Neuronal stem cell (in vitro differentiated cells): ENCODE results near the gene RTN4RL1.

Experiments used
- DNase-seq: peaks from one replicate; pipeline ENCODE4 v3.0.0-alpha.2; 2013; ENCODE audit warnings: low spot score
- H2AFZ ChIP-seq: one replicate; pipeline ENCODE4 v1.6.1; 2013; ENCODE audit warnings: mild to moderate bottlenecking, low read length, inconsistent platforms
- H2AK5ac ChIP-seq: 2 replicates; pipeline ENCODE4 v1.6.1; 2013; ENCODE audit warnings: low read depth, mild to moderate bottlenecking, inconsistent platforms, low read length, moderate library complexity, mixed read lengths
- H2BK120ac ChIP-seq: 2 replicates; pipeline ENCODE4 v1.6.1; 2013; ENCODE audit warnings: low read depth, mild to moderate bottlenecking, inconsistent platforms, low read length, moderate library complexity, mixed read lengths
- H2BK12ac ChIP-seq: one replicate; pipeline ENCODE4 v1.6.1; 2013; ENCODE audit warnings: low read length, inconsistent platforms
- H2BK15ac ChIP-seq: 2 replicates; pipeline ENCODE4 v1.6.1; 2013; ENCODE audit warnings: mild to moderate bottlenecking, low read length, inconsistent platforms, mixed read lengths
- H2BK5ac ChIP-seq: one replicate; pipeline ENCODE4 v1.6.1; 2013; ENCODE audit warnings: inconsistent platforms, mild to moderate bottlenecking, low read length, moderate library complexity
- H3K14ac ChIP-seq: one replicate; pipeline ENCODE4 v1.6.1; 2013; ENCODE audit warnings: low read length, inconsistent platforms
- H3K18ac ChIP-seq: 2 replicates; pipeline ENCODE4 v1.6.1; 2013; ENCODE audit warnings: low read length, inconsistent platforms
- H3K23ac ChIP-seq: 2 replicates; pipeline ENCODE4 v1.6.1; 2013; ENCODE audit warnings: low read depth, mild to moderate bottlenecking, mixed read lengths, low read length, inconsistent platforms; ENCODE audit not compliant: poor library complexity
- H3K27ac ChIP-seq: replicated peaks from 3 replicates; pipeline ENCODE4 v1.5.1; 2013; ENCODE audit warnings: low read length, inconsistent platforms
- H3K27me3 ChIP-seq, 3 experiments: 2 replicates each; pipeline ENCODE4 v1.6.1; 2013; ENCODE audit warnings: low read length in 3 of 3, mild to moderate bottlenecking in 2 of 3, inconsistent platforms in 1 of 3, low read depth in 1 of 3, mixed read lengths in 1 of 3, moderate library complexity in 1 of 3; ENCODE audit not compliant: control insufficient read depth in 3 of 3, insufficient read depth in 3 of 3
- H3K36me3 ChIP-seq, 2 donors: replicated peaks in 1 of 2; 2 replicates each; pipeline ENCODE4 v1.6.1; 2013; ENCODE audit warnings: low read length in 2 of 2; ENCODE audit not compliant: control insufficient read depth in 2 of 2, insufficient read depth in 2 of 2
- H3K4ac ChIP-seq: 2 replicates; pipeline ENCODE4 v1.6.1; 2013; ENCODE audit warnings: inconsistent platforms, mild to moderate bottlenecking, low read length, moderate library complexity
- H3K4me1 ChIP-seq, 2 donors: 1 replicate in 1 of 2; 2 replicates in 1 of 2; pipeline ENCODE4 v1.6.1; 2013; ENCODE audit warnings: low read length in 2 of 2, low read depth in 1 of 2; ENCODE audit not compliant: control insufficient read depth in 2 of 2, insufficient read depth in 1 of 2
- H3K4me2 ChIP-seq: one replicate; pipeline ENCODE4 v1.6.1; 2013; ENCODE audit warnings: mild to moderate bottlenecking, low read length, inconsistent platforms; ENCODE audit not compliant: insufficient read depth, poor library complexity, severe bottlenecking
- H3K4me3 ChIP-seq, 2 donors: 2 replicates each; pipeline ENCODE4 v1.5.1; 2013; ENCODE audit warnings: low read length in 2 of 2, mild to moderate bottlenecking in 2 of 2, inconsistent platforms in 1 of 2, moderate library complexity in 1 of 2
- H3K79me1 ChIP-seq: one replicate; pipeline ENCODE4 v1.6.1; 2013; ENCODE audit warnings: low read depth, mild to moderate bottlenecking, inconsistent platforms, low read length, moderate library complexity
- H3K9ac ChIP-seq: one replicate; pipeline ENCODE4 v1.6.1; 2013; ENCODE audit warnings: mild to moderate bottlenecking, low read depth, low read length, inconsistent platforms; ENCODE audit not compliant: poor library complexity
- H3K9me3 ChIP-seq, 2 donors: replicated peaks in 1 of 2; 2 replicates each; pipeline versions ENCODE3 to v1.6.1; 2013; ENCODE audit warnings: low read length in 2 of 2, mild to moderate bottlenecking in 2 of 2, inconsistent platforms in 1 of 2, low read depth in 1 of 2, mixed read lengths in 1 of 2, moderate library complexity in 1 of 2; ENCODE audit not compliant: control insufficient read depth in 2 of 2, insufficient read depth in 1 of 2
- H4K8ac ChIP-seq: one replicate; pipeline ENCODE4 v1.6.1; 2013; ENCODE audit warnings: low read depth, mild to moderate bottlenecking, inconsistent platforms, low read length, moderate library complexity
- H4K91ac ChIP-seq: one replicate; pipeline ENCODE4 v1.6.1; 2013; ENCODE audit warnings: low read length, low read depth, mild to moderate bottlenecking, inconsistent platforms; ENCODE audit not compliant: poor library complexity
- WGBS, 2 donors: extraction: QIAGEN DNeasy Blood & Tissue Kit; methylation state at CpG; one replicate each; pipeline ENCODE4 v1.1.7; 2013; ENCODE audit warnings: missing lambda C conversion rate in 2 of 2, mixed read lengths in 1 of 2; ENCODE audit not compliant: insufficient read length in 2 of 2, insufficient replicate concordance in 1 of 2; ENCODE audit errors: extremely low coverage in 2 of 2; 5-methylcytosine and 5-hydroxymethylcytosine counted together

RTN4RL1 gene

DNA sequence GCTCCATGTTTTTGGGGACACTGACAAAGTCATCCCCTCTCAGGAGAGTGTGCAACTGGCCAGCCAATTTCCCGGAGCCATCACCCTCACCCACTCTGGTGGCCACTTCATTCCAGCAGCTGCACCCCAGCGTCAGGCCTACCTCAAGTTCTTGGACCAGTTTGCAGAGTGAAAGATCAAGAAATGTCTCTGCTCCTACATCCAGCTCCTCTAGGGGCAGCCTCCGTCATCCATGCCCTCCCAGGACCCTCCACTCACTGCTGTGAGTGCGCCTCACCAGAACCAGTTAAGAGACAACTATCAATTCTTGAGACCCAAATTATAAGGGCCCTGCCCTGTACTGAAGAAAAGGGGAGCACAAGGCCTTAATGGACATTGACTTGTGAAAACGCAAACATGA lies 17.8 kb upstream of the RTN4RL1 start:
- Histone ChIP-seq H3K18ac (no peak overlapping the region), H3K4ac (no peak overlapping the region), H3K23ac (no peak overlapping the region), H3K9ac (no peak overlapping the region), H2BK5ac (no peak overlapping the region), H3K14ac (no peak overlapping the region), H2AK5ac (no peak overlapping the region), H3K4me2 (no peak overlapping the region), H3K27ac (no peak overlapping the region), H2BK12ac (no peak overlapping the region), H3K36me3 (peaks cover 12 to 27% of the 10 kb centered on the region in 2 donors), H3K4me1 (peaks cover 5 to 9% of the 10 kb centered on the region in 2 donors), H3K79me1 (peaks cover 2% of the 10 kb centered on the region), H2BK120ac (no peak overlapping the region), H3K4me3 (peak overlapping the region in 1 of 2 donors; percentile 80), H4K8ac (no peak overlapping the region), H4K91ac (no peak overlapping the region), H3K9me3 (no peaks in the 10 kb centered on the region), H2AFZ (no peak overlapping the region), H3K27me3 (peaks cover 0 to under 1% (median 0%) of the 10 kb centered on the region in 3 experiments), H2BK15ac (no peak overlapping the region)
- no CpG with 5 or more reads among the region's 5 CpGs for WGBS, 2 donors
- DNase-seq: no peak

DNA sequence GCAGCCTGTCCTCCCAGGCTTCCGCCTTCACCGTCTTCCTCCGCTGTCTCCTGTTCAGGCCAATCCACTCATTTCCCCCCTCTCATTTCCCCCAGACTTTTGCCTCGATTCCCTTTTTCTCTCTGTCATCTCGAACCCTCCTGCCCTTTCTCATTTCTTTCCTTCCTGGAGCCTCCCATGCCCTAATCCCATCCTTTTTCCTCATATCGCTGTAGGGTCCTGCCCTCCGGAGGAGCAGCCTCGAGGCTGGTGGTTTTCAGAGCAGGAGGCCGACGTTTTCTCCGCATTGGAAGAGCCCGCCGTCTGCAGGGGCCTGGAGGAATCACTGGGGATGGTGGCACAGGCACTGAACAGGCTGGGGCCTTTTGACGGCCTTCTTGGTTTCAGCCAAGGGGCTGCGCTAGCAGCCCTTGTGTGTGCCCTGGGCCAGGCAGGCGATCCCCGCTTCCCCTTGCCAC lies 17.3 kb upstream of the RTN4RL1 start:
- Histone ChIP-seq H3K9me3 (no peaks in the 10 kb centered on the region), H3K9ac (peak overlapping the region; percentile 88), H3K4ac (no peak overlapping the region), H3K4me3 (peak overlapping the region; percentile 80 to 82), H2BK120ac (no peak overlapping the region), H3K27ac (peak overlapping the region; percentile 63), H2BK15ac (no peak overlapping the region), H2AFZ (peak overlapping the region; percentile 96), H2AK5ac (no peak overlapping the region), H2BK12ac (no peak overlapping the region), H3K14ac (no peak overlapping the region), H3K23ac (no peak overlapping the region), H3K4me1 (peaks cover 5 to 9% of the 10 kb centered on the region in 2 donors), H3K18ac (no peak overlapping the region), H4K8ac (no peak overlapping the region), H3K4me2 (peak overlapping the region; percentile 65), H3K79me1 (peaks cover 2% of the 10 kb centered on the region), H2BK5ac (peak overlapping the region; percentile 98), H4K91ac (no peak overlapping the region), H3K36me3 (peaks cover 16 to 30% of the 10 kb centered on the region in 2 donors), H3K27me3 (no peaks in the 10 kb centered on the region)
- DNase-seq: no peak
- WGBS, 2 donors: no CpG with 5 or more reads among the region's 17 CpGs

DNA sequence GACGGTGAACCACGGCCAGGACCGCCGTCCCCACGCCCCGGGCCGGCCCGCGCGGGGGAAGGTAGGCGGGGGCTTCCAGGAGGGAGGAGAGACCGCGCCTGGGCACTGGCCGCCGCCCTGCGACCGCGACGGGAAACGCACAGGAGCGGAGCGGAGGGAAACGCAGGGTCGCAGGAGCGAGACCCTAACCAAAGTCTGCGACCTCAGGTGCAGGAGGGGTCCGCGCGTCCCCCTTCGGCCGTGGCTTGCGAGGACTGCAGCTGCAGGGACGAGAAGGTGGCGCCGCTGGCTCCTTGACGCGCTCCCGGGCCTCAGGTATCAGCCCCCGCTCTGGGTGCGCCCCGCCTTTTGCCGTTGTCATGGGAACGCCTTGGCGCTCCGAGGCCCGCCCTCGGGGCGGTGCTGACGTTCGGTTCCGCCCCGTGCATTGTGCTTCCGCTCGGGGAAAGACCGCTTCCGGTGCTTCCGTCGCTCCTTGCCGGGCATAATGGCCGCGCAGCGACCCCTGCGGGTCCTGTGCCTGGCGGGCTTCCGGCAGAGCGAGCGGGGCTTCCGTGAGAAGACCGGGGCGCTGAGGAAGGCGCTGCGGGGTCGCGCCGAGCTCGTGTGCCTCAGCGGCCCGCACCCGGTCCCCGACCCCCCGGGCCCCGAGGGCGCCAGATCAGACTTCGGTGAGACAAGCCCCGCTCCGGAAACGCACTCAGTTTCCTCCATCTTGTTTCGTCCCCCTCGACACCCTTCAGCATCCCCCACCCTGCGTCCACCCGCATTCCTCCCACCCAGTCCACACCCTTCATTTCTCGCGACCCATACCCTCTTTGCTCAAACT lies 16.6 kb upstream of the RTN4RL1 start, which contains the start of gene OVCA2:
Gene OVCA2, plus strand, starts transcription at position 462 of the 829 bp plus-strand sequence. Its CDS starts 26 bp downstream, at position 488.
- Histone ChIP-seq H3K27me3 (no peaks in the 10 kb centered on the region), H3K9me3 (no peaks in the 10 kb centered on the region), H3K79me1 (peaks cover 2% of the 10 kb centered on the region), H4K91ac (peak within 1 kb of the TSS; percentile 19), H4K8ac (peak within 1 kb of the TSS; percentile 74), H2BK12ac (peak within 1 kb of the TSS; percentile 69), H3K23ac (peak within 1 kb of the TSS; percentile 95), H2AK5ac (peak within 1 kb of the TSS; percentile 1), H2BK5ac (peak within 1 kb of the TSS; percentile 98), H3K4me3 (peak within 1 kb of the TSS; percentile 80 to 84), H3K27ac (peak within 1 kb of the TSS; percentile 88), H2BK15ac (peak within 1 kb of the TSS; percentile 97), H3K9ac (peak within 1 kb of the TSS; percentile 91), H2AFZ (peak within 1 kb of the TSS; percentile 96), H3K4me2 (peak within 1 kb of the TSS; percentile 85), H3K14ac (no peak within 1 kb of the TSS), H2BK120ac (peak within 1 kb of the TSS; percentile 4), H3K4me1 (peaks cover 5 to 9% of the 10 kb centered on the region in 2 donors), H3K36me3 (peaks cover 16 to 36% of the 10 kb centered on the region in 2 donors), H3K18ac (peak within 1 kb of the TSS; percentile 97), H3K4ac (no peak within 1 kb of the TSS)
- DNase-seq: peak; percentile 96
- no CpG with 5 or more reads among the region's 93 CpGs for WGBS, 2 donors

DNA sequence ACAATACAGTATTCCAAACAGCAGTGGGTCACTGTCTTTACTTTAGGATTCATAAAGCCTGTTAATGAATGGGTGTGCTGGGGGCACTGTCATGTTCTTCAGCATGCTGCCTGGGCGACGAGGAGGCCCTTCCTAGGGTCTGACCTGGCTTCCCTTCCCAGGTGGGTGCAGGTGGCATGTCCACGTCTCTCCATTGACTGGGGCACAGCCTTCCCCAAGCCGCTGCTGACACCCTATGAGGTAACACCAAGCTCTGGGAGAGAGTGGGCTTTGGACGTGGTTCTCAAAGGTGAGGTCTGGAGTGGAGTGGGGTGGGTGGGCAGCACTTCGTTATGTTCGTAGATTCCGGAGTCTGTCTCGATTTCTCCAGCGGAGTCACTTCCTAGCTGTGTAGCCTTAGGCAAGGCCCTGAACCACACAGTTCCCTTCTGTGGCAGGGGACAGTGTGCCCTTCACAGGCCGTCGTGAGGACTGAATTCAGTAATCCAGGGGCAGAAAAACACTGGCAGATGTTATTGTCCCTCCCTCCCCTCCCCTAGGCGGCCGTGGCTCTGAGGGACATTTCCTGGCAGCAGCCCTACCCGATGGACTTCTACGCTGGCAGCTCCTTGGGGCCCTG lies 15.9 kb upstream of the RTN4RL1 start:
- Histone ChIP-seq H2BK5ac (peak overlapping the region; percentile 98), H3K4me3 (peak overlapping the region; percentile 80 to 84), H3K4ac (no peak overlapping the region), H2AK5ac (peak overlapping the region; percentile 1), H3K4me2 (peak overlapping the region; percentile 85), H2BK15ac (peak overlapping the region; percentile 97), H4K91ac (peak overlapping the region; percentile 19), H3K79me1 (peaks cover 2% of the 10 kb centered on the region), H3K23ac (no peak overlapping the region), H3K18ac (peak overlapping the region; percentile 97), H3K27me3 (no peaks in the 10 kb centered on the region), H3K9ac (peak overlapping the region; percentile 91), H3K27ac (peak overlapping the region; percentile 88), H2BK120ac (peak overlapping the region; percentile 4), H2BK12ac (peak overlapping the region; percentile 69), H3K9me3 (no peaks in the 10 kb centered on the region), H3K36me3 (peaks cover 21 to 43% of the 10 kb centered on the region in 2 donors), H3K4me1 (peaks cover 5 to 9% of the 10 kb centered on the region in 2 donors), H3K14ac (no peak overlapping the region), H4K8ac (no peak overlapping the region), H2AFZ (peak overlapping the region; percentile 96)
- no peak for DNase-seq
- no CpG with 5 or more reads among the region's 16 CpGs for WGBS, 2 donors
